Tibial nerve (tissue), 4 donors: ENCODE data around the gene CAMTA1. TPM values are rescaled to one million over a fixed set of nuclear protein-coding genes. Genes with fewer than 3 reads are reported as not detected.

Experiments used
- DNase-seq, 2 donors: peaks; one replicate each; pipeline ENCODE4 v3.0.0-alpha.2; 2019; ENCODE audit warnings: low spot score in 2 of 2
- H3K27ac ChIP-seq, 4 donors: fragments of 200-600 bp; sonication (generic) in 3 of 4; one replicate each; pipeline ENCODE4 v1.5.1; 2017 to 2019; ENCODE audit warnings: mild to moderate bottlenecking in 1 of 4
- H3K27me3 ChIP-seq, 2 donors: fragments of 200-600 bp; sonication (generic) in 1 of 2; one replicate each; pipeline versions ENCODE4 v1.5.1 to v1.6.0; 2017 to 2019
- H3K36me3 ChIP-seq, 3 donors: fragments of 200-600 bp; sonication (generic); one replicate each; pipeline ENCODE4 v1.5.1; 2018 to 2019
- H3K4me1 ChIP-seq, 4 donors: fragments of 200-600 bp; sonication (generic) in 3 of 4; one replicate each; pipeline ENCODE4 v1.5.1; 2017 to 2019
- H3K4me3 ChIP-seq, 4 donors: fragments of 200-600 bp; sonication (generic) in 3 of 4; one replicate each; pipeline ENCODE4 v1.5.1; 2017 to 2019; ENCODE audit warnings: mild to moderate bottlenecking in 1 of 4, moderate library complexity in 1 of 4
- H3K9me3 ChIP-seq, 4 donors: fragments of 200-600 bp; sonication (generic) in 3 of 4; one replicate each; pipeline ENCODE4 v1.5.1; 2017 to 2019
- EP300 ChIP-seq, 2 donors: sonication (generic); formaldehyde crosslinking; IDR thresholded peaks; one replicate each; pipeline ENCODE4 v1.6.1; 2017; ENCODE audit warnings: antibody characterized with exemption in 2 of 2, mild to moderate bottlenecking in 1 of 2
- POLR2A ChIP-seq, 2 donors: fragments of 450-650 bp; IDR thresholded peaks; one replicate each; pipeline ENCODE4 v1.6.1; 2017; ENCODE audit warnings: antibody characterized with exemption in 2 of 2, mild to moderate bottlenecking in 2 of 2, moderate library complexity in 2 of 2
- WGBS, 2 donors: methylation state at CpG; one replicate each; pipeline ENCODE4 v1.1.5; 2018; 5-methylcytosine and 5-hydroxymethylcytosine counted together
- total RNA-seq, 4 donors: library from RNA; depleted of rRNA; stranded (reverse); fragments of >200 nt; gene quantifications; one replicate each; pipeline ENCODE4 v1.1.0, GENCODE V29; 2016
- TF ChIP-seq, protein P1 (sequence below), 5 experiments: fragments of 200-600 bp in 3 of 5; fragments of 450-650 bp in 2 of 5; sonication (generic) in 3 of 5; IDR thresholded peaks; one replicate each; pipeline ENCODE4 v1.5.1; 2016 to 2019; ENCODE audit warnings: antibody characterized with exemption in 5 of 5, mild to moderate bottlenecking in 3 of 5, moderate library complexity in 2 of 5

Gene CAMTA1
- total RNA-seq, 4 donors from 2014 or later = 41.8 to 104 (median 87.2) TPM

DNA sequence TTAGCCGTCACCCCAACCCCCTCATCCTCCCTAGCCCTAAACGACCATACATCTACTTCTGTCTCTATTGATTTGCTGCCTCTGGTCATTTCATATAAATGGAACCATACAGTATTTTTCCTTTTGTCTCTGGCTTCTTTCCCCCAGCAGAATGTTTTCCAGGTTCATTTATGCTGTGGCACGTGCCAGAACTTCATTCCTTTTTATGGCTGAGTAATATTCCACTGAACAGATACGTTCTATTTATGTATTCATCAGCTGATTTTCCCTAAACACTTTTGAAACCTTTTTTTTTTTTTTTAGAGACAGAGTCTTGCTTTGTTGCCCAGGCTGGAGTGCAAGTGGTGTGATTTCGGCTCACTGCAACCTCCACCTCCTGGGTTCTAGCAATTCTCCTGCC is 181.1 kb downstream of the CAMTA1 start:
- no peak overlapping the region for H3K4me3 ChIP-seq
- peaks cover 0 to 53% of the 10 kb centered on the region in 2 donors for H3K27me3 ChIP-seq
- no peak for DNase-seq
- TF ChIP-seq POLR2A (IDR thresholded peaks at IDR 0.05) (no peak), EP300 (IDR thresholded peaks at IDR 0.05) (no peak)
- TF ChIP-seq, protein P1, sequence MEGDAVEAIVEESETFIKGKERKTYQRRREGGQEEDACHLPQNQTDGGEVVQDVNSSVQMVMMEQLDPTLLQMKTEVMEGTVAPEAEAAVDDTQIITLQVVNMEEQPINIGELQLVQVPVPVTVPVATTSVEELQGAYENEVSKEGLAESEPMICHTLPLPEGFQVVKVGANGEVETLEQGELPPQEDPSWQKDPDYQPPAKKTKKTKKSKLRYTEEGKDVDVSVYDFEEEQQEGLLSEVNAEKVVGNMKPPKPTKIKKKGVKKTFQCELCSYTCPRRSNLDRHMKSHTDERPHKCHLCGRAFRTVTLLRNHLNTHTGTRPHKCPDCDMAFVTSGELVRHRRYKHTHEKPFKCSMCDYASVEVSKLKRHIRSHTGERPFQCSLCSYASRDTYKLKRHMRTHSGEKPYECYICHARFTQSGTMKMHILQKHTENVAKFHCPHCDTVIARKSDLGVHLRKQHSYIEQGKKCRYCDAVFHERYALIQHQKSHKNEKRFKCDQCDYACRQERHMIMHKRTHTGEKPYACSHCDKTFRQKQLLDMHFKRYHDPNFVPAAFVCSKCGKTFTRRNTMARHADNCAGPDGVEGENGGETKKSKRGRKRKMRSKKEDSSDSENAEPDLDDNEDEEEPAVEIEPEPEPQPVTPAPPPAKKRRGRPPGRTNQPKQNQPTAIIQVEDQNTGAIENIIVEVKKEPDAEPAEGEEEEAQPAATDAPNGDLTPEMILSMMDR (IDR thresholded peaks at IDR 0.05) = no peak
- H3K4me1 ChIP-seq = peaks cover 0 to 33% (median 4%) of the 10 kb centered on the region in 4 donors
- WGBS, 2 donors = 87 to 88% methylated on average over 5 of the region's 5 CpGs
- H3K27ac ChIP-seq = no peak overlapping the region
- H3K9me3 ChIP-seq = no peaks in the 10 kb centered on the region
- H3K36me3 ChIP-seq = no peaks in the 10 kb centered on the region

DNA sequence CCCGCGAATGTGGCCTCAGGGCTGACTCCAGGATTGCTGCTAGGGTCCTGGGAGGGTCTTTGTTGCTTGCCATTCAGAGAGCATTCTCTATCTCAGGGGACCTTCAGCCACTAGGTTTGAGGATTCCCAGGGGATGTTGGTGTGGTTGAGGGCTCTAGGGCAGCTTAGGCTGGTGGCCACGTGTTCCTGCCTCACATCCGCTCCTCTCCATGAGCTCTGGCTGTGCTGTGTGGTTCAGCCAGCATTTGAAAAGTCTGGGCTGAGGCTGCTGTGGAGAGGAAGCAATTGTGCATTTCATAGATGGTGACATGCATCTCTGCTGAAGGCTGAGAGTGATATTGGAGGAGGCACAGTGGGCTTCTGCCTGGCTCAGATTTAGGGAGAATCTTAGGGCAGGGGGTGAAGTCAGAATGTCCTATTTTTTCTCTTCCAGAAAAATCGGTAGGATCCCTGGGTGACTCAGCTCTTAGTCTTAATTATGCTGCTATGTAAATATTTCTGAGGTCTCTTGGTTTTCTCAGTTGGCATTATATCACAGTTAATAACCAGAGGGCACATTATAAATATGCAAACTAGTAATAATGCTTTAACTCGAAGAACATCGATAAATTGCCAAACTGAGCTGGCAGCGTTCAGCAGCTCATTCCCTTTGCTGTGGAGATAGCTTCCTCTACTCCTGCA is 182.3 kb downstream of the CAMTA1 start:
- TF ChIP-seq POLR2A (IDR thresholded peaks at IDR 0.05) (no peak), EP300 (IDR thresholded peaks at IDR 0.05) (no peak)
- TF ChIP-seq, protein P1 (IDR thresholded peaks at IDR 0.05) = no peak
- DNase-seq = no peak
- no peaks in the 10 kb centered on the region for H3K36me3 ChIP-seq
- H3K9me3 ChIP-seq = no peaks in the 10 kb centered on the region
- WGBS, 2 donors = 66 to 67% methylated on average over 8 of the region's 8 CpGs
- no peak overlapping the region for H3K4me3 ChIP-seq
- no peak overlapping the region for H3K27ac ChIP-seq
- H3K27me3 ChIP-seq = peaks cover 0 to 44% of the 10 kb centered on the region in 2 donors
- H3K4me1 ChIP-seq = peaks cover 0 to 23% (median 4%) of the 10 kb centered on the region in 4 donors

DNA sequence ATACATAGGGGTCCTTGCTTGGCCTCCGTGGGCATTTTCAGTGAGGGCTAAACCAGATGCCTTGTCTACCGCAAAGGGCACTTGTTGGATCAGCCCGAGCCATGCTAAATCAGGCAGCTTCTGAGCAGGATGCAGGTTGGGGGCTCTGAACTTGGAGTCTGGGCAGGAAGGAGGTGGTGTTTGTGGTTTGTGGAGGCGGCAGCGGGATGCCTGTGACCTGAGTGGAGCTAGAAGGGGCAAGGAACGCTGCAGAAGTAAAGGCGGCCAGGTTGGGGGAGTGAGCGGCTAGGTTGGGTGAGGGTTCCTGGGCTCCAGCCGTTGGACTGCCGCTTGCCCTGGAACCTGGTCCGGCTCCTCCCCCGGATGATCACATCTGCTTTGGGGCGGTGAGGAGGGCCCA is 183.9 kb downstream of the CAMTA1 start:
- DNase-seq = no peak
- 75 to 79% methylated on average over 13 of the region's 13 CpGs for WGBS, 2 donors

GRCh38 chr1:6969762-6970161 is 184.5 kb downstream of the CAMTA1 start:
- Histone ChIP-seq H3K36me3 (no peaks in the 10 kb centered on the region), H3K4me1 (peaks cover 0 to 11% (median 0%) of the 10 kb centered on the region in 4 donors), H3K27ac (no peak overlapping the region), H3K27me3 (peaks cover 0 to 25% of the 10 kb centered on the region in 2 donors), H3K9me3 (no peaks in the 10 kb centered on the region), H3K4me3 (no peak overlapping the region)
- WGBS, 2 donors = 87 to 89% methylated on average over 2 of the region's 2 CpGs
- DNase-seq = no peak
- TF ChIP-seq POLR2A (IDR thresholded peaks at IDR 0.05) = no peak
- no peak for TF ChIP-seq EP300 (IDR thresholded peaks at IDR 0.05)
- TF ChIP-seq, protein P1 (IDR thresholded peaks at IDR 0.05) = no peak

More for the DNA sequence above, 183.9 kb downstream of the CAMTA1 start:
- TF ChIP-seq POLR2A (IDR thresholded peaks at IDR 0.05) = no peak
- TF ChIP-seq EP300 (IDR thresholded peaks at IDR 0.05) = no peak
- TF ChIP-seq, protein P1 (IDR thresholded peaks at IDR 0.05) = no peak
- Histone ChIP-seq H3K4me3 (no peak overlapping the region), H3K4me1 (peaks cover 0 to 11% (median 0%) of the 10 kb centered on the region in 4 donors), H3K36me3 (no peaks in the 10 kb centered on the region), H3K9me3 (no peaks in the 10 kb centered on the region), H3K27me3 (peaks cover 0 to 28% of the 10 kb centered on the region in 2 donors), H3K27ac (no peak overlapping the region)

DNA sequence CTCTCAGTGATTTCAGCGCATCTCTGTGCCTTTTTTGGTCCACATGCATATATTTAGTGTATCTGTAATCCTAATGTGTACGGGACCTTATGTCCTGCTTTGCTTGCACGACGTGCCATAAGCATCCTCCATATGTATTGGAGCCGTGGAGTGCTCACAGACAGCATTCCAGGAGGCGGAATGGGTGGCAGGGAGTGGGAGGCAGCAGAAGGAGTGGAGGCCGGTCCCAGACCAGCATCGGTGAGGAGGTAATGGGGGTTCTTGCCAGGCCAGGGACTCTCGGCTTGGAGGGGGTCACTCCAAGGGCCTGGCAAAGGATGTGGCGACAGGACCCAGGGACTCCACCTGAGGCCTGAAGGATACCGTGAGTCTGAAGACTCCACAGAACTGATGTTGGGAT is 185.0 kb downstream of the CAMTA1 start:
- no peak overlapping the region for H3K4me3 ChIP-seq
- no peaks in the 10 kb centered on the region for H3K9me3 ChIP-seq
- peaks cover 0 to 8% (median 0%) of the 10 kb centered on the region in 4 donors for H3K4me1 ChIP-seq
- H3K27ac ChIP-seq = no peak overlapping the region
- no peak for DNase-seq
- H3K27me3 ChIP-seq = peaks cover 0 to 25% of the 10 kb centered on the region in 2 donors
- H3K36me3 ChIP-seq = no peaks in the 10 kb centered on the region
- TF ChIP-seq, protein P1 (IDR thresholded peaks at IDR 0.05) = no peak
- WGBS, 2 donors = 93% methylated on average over 11 of the region's 11 CpGs
